K562 (cell line): Measurements from ENCODE around the gene CAB39. TPM values are rescaled to one million over a fixed set of nuclear protein-coding genes. Genes with fewer than 3 reads are reported as not detected.

Experiments
- ATAC-seq: fragments of 200-7000 bp; cut with Tn5 transposase; 3 replicates; pipeline ENCODE4 v1.9.1; 2020; ENCODE audit warnings: moderate library complexity
- BruUV-seq: library from RNA; stranded (reverse); fragments of 400-500 nt; replicated peaks from 2 replicates; lab custom pipeline; 2021; lab: Mats Ljungman, UMichigan
- CTCF ChIA-PET: fragments of 300-600 bp; formaldehyde crosslinking; extraction: SDS; loops from one replicate; lab custom pipeline; 2021; ENCODE audit warnings: low intra/inter-chr PET ratio; lab: Yijun Ruan, JAX
- POLR2A ChIA-PET: fragments of 300-600, 350-650 bp; sonication (Branson Sonifier 250); formaldehyde crosslinking; extraction: SDS; loops from one replicate; lab custom pipeline; 2021; ENCODE audit warnings: antibody characterized with exemption, inconsistent platforms; lab: Yijun Ruan, JAX
- DNase-seq, 4 experiments: peaks; one replicate each; pipeline versions ENCODE4 v3.0.0 to v3.0.0-alpha.2; 2011 to 2018; ENCODE audit warnings: low spot score in 3 of 4, mixed read lengths in 3 of 4; ENCODE audit errors: extremely low read depth in 1 of 4
- FAIRE-seq: peaks from 2 replicates; lab custom pipeline; 2011; peaks lifted over from hg19 to GRCh38; lab: Jason Lieb, UNC
- H2AFZ ChIP-seq: 2 replicates; pipeline ENCODE4 v1.6.0; 2011; ENCODE audit warnings: low read depth, low read length, control low read depth, inconsistent platforms
- H3K27ac ChIP-seq: fragments of 200-600 bp; 3 replicates; pipeline ENCODE4 v1.8.0; 2011; ENCODE audit warnings: low read depth, mild to moderate bottlenecking, control low read depth, inconsistent platforms, low read length, moderate library complexity, mixed read lengths; ENCODE audit errors: extremely low read depth
- H3K27me3 ChIP-seq, 2 experiments: fragments of 300-600 bp in 1 of 2; 2 replicates in 1 of 2; 3 replicates in 1 of 2; pipeline versions ENCODE4 v1.6.0 to v1.8.0; 2011; ENCODE audit warnings: inconsistent platforms in 2 of 2, low read length in 2 of 2, mild to moderate bottlenecking in 1 of 2, mixed read lengths in 1 of 2, moderate library complexity in 1 of 2; ENCODE audit not compliant: control insufficient read depth in 2 of 2, insufficient read depth in 2 of 2
- H3K36me3 ChIP-seq: fragments of 300-600 bp; 3 replicates; pipeline ENCODE4 v1.8.0; 2011; ENCODE audit warnings: mild to moderate bottlenecking, low read length, inconsistent platforms; ENCODE audit not compliant: control insufficient read depth, insufficient read depth
- H3K4me1 ChIP-seq, 2 experiments: fragments of 200-600 bp in 1 of 2; replicated peaks in 1 of 2; 2 replicates in 1 of 2; 3 replicates in 1 of 2; pipeline versions ENCODE4 v1.5.1 to v1.8.0; 2011; ENCODE audit warnings: inconsistent platforms in 2 of 2, low read length in 2 of 2, mild to moderate bottlenecking in 1 of 2, mixed read lengths in 1 of 2, moderate library complexity in 1 of 2; ENCODE audit not compliant: control insufficient read depth in 2 of 2, insufficient read depth in 2 of 2
- H3K4me2 ChIP-seq: 2 replicates; pipeline ENCODE4 v1.6.1; 2011; ENCODE audit warnings: low read length, control low read depth, inconsistent platforms, mixed read lengths; ENCODE audit not compliant: insufficient read depth
- H3K4me3 ChIP-seq: fragments of 200-600 bp; sonication (generic), shearing (Covaris generic); 2 replicates; pipeline ENCODE4 v1.5.1; 2016; ENCODE audit warnings: control low read depth, inconsistent platforms
- H3K79me2 ChIP-seq: fragments of 200-600 bp; 3 replicates; pipeline ENCODE4 v1.8.0; 2011; ENCODE audit warnings: low read length, inconsistent platforms; ENCODE audit not compliant: control insufficient read depth, insufficient read depth
- H3K9ac ChIP-seq, 2 experiments: 2 replicates each; pipeline versions ENCODE4 v1.6.0 to v1.6.1; 2011; ENCODE audit warnings: low read depth in 2 of 2, low read length in 2 of 2, control low read depth in 1 of 2, inconsistent platforms in 1 of 2, mild to moderate bottlenecking in 1 of 2, mixed read lengths in 1 of 2; ENCODE audit not compliant: insufficient read depth in 1 of 2
- H3K9me1 ChIP-seq: one replicate; pipeline ENCODE4 v1.6.0; 2011; ENCODE audit warnings: inconsistent platforms, mild to moderate bottlenecking, low read length, moderate library complexity; ENCODE audit not compliant: control insufficient read depth, insufficient read depth
- H3K9me3 ChIP-seq: replicated peaks from 2 replicates; pipeline ENCODE4 v1.5.1; 2011; ENCODE audit warnings: low read depth, low read length, inconsistent platforms; ENCODE audit not compliant: control insufficient read depth, insufficient read depth
- H4K20me1 ChIP-seq: replicated peaks from 2 replicates; pipeline ENCODE4 v1.6.1; 2011; ENCODE audit warnings: low read length, inconsistent platforms, mixed read lengths; ENCODE audit not compliant: control insufficient read depth, insufficient read depth
- CCNT2 ChIP-seq: IDR thresholded peaks from 2 replicates; pipeline ENCODE4 v1.6.1; 2011; ENCODE audit warnings: borderline replicate concordance, low read depth, mild to moderate bottlenecking, moderate library complexity, mixed read lengths, low read length; ENCODE audit not compliant: insufficient read length; ENCODE audit errors: extremely low read depth
- CEBPB ChIP-seq: fragments of 450-650 bp; IDR thresholded peaks from 2 replicates; pipeline ENCODE4 v1.6.1; 2016; ENCODE audit warnings: missing genetic modification characterization, missing compliant biosample characterization
- NFE2 ChIP-seq: IDR thresholded peaks from 2 replicates; pipeline ENCODE4 v1.6.1; 2014; ENCODE audit warnings: antibody characterized with exemption, low read depth
- POLR2B ChIP-seq: fragments of 450-650 bp; IDR thresholded peaks from 2 replicates; pipeline ENCODE4 v1.6.1; 2018; ENCODE audit warnings: low read depth; ENCODE audit not compliant: partially characterized antibody
- SUPT5H ChIP-seq: fragments of 450-650 bp; IDR thresholded peaks from 2 replicates; pipeline ENCODE4 v1.6.1; 2016
- ZBTB12 ChIP-seq: fragments of 250-450 bp; sonication (Bioruptor Pico); IDR thresholded peaks from 2 replicates; pipeline ENCODE4 v1.4.0; 2020
- ZBTB8A ChIP-seq: fragments of 450-650 bp; IDR thresholded peaks from 2 replicates; pipeline ENCODE4 v1.6.1; 2018; ENCODE audit warnings: mild to moderate bottlenecking, moderate library complexity; ENCODE audit not compliant: partially characterized antibody
- ZNF217 ChIP-seq: sonication (generic); formaldehyde crosslinking; IDR thresholded peaks from 2 replicates; pipeline ENCODE4 v1.8.0; 2022; ENCODE audit warnings: mild to moderate bottlenecking, missing genetic modification reagents
- WGBS: fragments of 100-300 bp; shearing (Covaris generic); methylation state at CpG from one replicate; pipeline ENCODE4 v1.1.6; 2016; ENCODE audit warnings: low coverage, mixed read lengths; ENCODE audit not compliant: insufficient coverage; ENCODE audit errors: missing lambda C conversion rate; 5-methylcytosine and 5-hydroxymethylcytosine counted together
- in situ Hi-C: fragments of 300-500 bp; cut with MboI; formaldehyde crosslinking; loops from 4 replicates; pipeline ENCODE4 v1.15.0; 2018; ENCODE audit warnings: inconsistent platforms, mixed read lengths
- intact Hi-C: fragments of 100-400 bp; cut with micrococcal nuclease; formaldehyde crosslinking; loops from 2 replicates; pipeline ENCODE4 v1.14.2; 2022
- polyA plus RNA-seq, 8 experiments: library from polyadenylated mRNA; depleted of rRNA in 4 of 8; stranded (reverse) in 5 of 8; unstranded in 3 of 8; fragments of >200 nt; fragmentation: Nextera tagmentation in 2 of 8; fragmentation: Illumina TruSeq in 1 of 8; extraction: Ambion mirVana in 2 of 8; extraction: Trizol in 1 of 8; gene quantifications; 2 replicates each; pipeline versions ENCODE4 v1.2.1 to v1.2.3, GENCODE V29; 2011 to 2014; ENCODE audit warnings: inconsistent platforms in 1 of 8, missing spikeins in 1 of 8
- total RNA-seq, 7 experiments: library from RNA; depleted of rRNA in 6 of 7; stranded (reverse); fragments of >200 nt in 6 of 7; fragmentation: Illumina TruSeq in 2 of 7; extraction: Trizol in 2 of 7; gene quantifications; 2 replicates each; pipeline versions ENCODE4 v1.2.1 to v1.2.3, GENCODE V29; 2011 to 2021; ENCODE audit warnings: low replicate concordance in 1 of 7

Gene CAB39
- total and polyA plus RNA-seq, 9 of the 15 experiments (the other 6 are each of a cell fraction or from before 2014, with no cell fraction given), result 27.2 to 94.4 (median 70.1) TPM

DNA sequence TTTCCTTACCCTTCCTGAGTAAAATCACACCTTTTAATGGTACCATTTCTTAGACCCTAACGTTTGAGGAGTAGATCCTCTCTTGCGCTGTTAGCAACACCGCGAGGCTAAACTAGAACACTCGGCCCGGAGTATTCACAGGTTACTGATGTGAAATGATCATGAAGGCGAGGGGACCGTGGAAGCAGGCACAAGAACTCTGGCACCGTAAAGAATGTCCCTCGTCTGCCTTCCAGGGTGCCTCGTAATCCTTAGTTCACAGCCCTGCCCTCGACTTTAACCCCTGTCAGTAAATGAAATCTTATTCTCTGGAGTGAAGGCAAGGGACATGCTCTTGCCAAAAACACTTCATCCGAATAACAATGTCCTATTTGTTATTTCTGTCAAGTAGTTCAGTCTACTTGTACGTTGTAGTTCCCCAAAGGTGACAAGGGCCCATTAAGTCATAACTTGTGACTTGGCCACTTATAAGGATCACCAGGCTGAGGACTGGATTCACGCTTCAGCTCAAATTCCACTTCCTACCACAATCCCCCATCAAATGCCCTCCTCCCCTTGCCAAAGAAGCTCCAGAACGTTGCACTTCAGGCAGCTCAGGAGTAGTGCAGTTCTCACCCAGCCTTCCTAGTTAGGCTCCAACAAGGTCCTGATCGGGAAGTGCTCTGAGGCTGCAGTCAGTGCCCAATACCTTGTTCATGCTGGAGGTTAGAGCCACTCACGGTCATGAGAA lies 108.8 kb downstream of the CAB39 start:
- POLR2A ChIA-PET, result interaction anchor here (0.6 kb wide), 1 partner anchor 642 kb away, joined by 3 read pairs; no protein-coding TSS in a partner anchor
- CTCF ChIA-PET, result no interaction called here
- in situ Hi-C loops, result loop anchor here (10.0 to 25.0 kb wide), 2 partner anchors 163 to 809 kb away; no protein-coding TSS in a partner anchor

More for the DNA sequence above, 108.8 kb downstream of the CAB39 start:
- ATAC-seq (peak; percentile 47), DNase-seq (no peak), FAIRE-seq (no peak)
- no TSS peak for BruUV-seq
- intact Hi-C loops, result loop anchor here (5.0 kb wide), 1 partner anchor 41 kb away; the partner anchor contains the start of gene ITM2C
- Histone ChIP-seq H2AFZ (no peak overlapping the region), H3K9me1 (no peaks in the 10 kb centered on the region), H3K79me2 (no peaks in the 10 kb centered on the region), H3K27ac (no peak overlapping the region), H3K27me3 (peaks cover 0 to 4% of the 10 kb centered on the region in 2 experiments; a peak in 1 of 5 replicates), H4K20me1 (no peaks in the 10 kb centered on the region), H3K4me2 (no peak overlapping the region), H3K4me3 (no peak overlapping the region), H3K36me3 (peaks cover 38% of the 10 kb centered on the region; the same call in 2 of the 3 replicates), H3K9me3 (no peaks in the 10 kb centered on the region), H3K9ac (no peak overlapping the region), H3K4me1 (no peaks in the 10 kb centered on the region; a peak in 1 of 5 replicates)
- TF ChIP-seq ZBTB8A, result no peak
- TF ChIP-seq ZNF217 (CRISPR knock-in tag), result no peak
- TF ChIP-seq CEBPB (tag), result no peak
- TF ChIP-seq NFE2, result no peak
- peak; percentile 55 for TF ChIP-seq SUPT5H
- TF ChIP-seq ZBTB12, result no peak
- TF ChIP-seq CCNT2, result no peak
- peak; percentile 43 for TF ChIP-seq POLR2B
- WGBS, result 81% methylated on average over 16 of the region's 18 CpGs
